Measurements from ENCODE around the gene TNFAIP2.
"Not testable (repeated sequence)": the region's sequence is repeated elsewhere in the genome, so short reads cannot be mapped to it uniquely, and the experiment has no call there.

The TNFAIP2 gene

DNA sequence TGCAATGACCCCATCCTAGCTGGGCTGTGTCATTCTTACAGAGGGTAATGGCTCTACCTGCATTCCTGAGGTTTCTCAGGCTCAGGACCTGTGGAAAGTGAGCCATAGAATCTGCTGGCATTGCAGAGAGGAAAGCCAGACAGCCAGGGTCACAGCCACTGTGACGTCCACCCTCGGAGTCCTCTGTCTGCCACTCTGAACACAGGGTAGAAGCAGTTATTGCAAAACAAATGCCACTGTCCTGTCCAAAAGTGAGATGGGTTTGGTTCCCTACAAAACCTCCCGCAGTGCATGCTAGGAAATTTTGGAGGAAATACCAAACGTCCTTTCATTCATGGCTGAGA is 37.8 kb downstream of the TNFAIP2 start:
- H3K27me3 ChIP-seq (ENCODE audit: insufficient read depth, low read length) = peaks cover 21% of the 10 kb centered on the region
- H3K9me3 ChIP-seq (ENCODE audit: low read length) = peaks cover 3% of the 10 kb centered on the region
- H2AFZ ChIP-seq (ENCODE audit: low read depth, low read length) = no peak overlapping the region

DNA sequence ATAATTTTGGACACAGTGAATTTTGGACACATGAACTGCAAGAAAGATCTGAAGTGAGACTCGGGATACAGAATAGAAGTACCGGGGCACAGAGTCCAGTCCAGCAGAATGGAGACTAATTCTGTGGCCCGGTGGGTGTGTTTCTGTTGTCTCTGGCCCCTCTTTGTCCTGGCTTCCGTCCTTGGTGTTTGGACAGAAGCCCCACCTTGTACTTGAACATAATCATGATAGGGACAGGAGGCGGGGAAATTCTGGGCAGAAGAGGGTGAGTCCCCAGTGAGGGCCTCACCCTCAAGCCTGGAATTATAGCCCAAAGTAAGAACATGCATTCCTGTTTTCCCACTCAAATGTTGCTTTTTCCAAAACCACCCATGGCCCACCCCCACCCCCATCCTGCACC is 39.9 kb downstream of the TNFAIP2 start:
- Histone ChIP-seq H3K4me1 (ENCODE audit: insufficient read depth, low read length) (no peaks in the 10 kb centered on the region), H3K9me3 (ENCODE audit: low read length) (peaks cover 3% of the 10 kb centered on the region), H2AFZ (ENCODE audit: low read depth, low read length) (no peak overlapping the region), H3K27me3 (ENCODE audit: insufficient read depth, low read length) (peaks cover 13% of the 10 kb centered on the region), H3K4me3 (ENCODE audit: low read length) (no peak overlapping the region), H3K36me3 (ENCODE audit: insufficient read depth, low read length) (no peaks in the 10 kb centered on the region)

More for the DNA sequence above, 37.8 kb downstream of the TNFAIP2 start:
- Histone ChIP-seq H3K36me3 (ENCODE audit: insufficient read depth, low read length) (no peaks in the 10 kb centered on the region), H3K4me3 (ENCODE audit: low read length) (no peak overlapping the region), H3K4me1 (ENCODE audit: insufficient read depth, low read length) (no peaks in the 10 kb centered on the region)

DNA sequence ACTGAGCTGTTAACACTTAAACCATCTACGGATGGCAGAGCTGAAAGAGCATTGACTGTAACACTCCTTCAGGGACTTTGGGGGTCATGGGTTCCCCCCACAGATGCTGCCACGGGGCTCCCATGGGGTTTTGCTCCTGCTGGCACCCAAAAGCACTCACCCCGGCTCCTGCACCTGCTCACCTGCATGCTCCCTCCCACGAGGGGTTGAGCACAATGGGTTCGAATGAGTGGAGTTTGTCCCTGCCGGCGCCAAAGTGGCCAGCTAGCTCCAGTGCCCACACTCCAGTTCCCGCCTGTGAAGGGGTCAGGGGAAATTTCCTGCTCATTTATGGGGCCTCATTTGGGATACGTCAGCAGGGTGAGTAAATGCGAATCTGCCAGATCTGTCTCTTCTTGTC is 40.7 kb downstream of the TNFAIP2 start:
- Histone ChIP-seq H3K36me3 (ENCODE audit: insufficient read depth, low read length) (no peaks in the 10 kb centered on the region), H2AFZ (ENCODE audit: low read depth, low read length) (no peak overlapping the region), H3K4me1 (ENCODE audit: insufficient read depth, low read length) (no peaks in the 10 kb centered on the region), H3K9me3 (ENCODE audit: low read length) (peaks cover 3% of the 10 kb centered on the region), H3K4me3 (ENCODE audit: low read length) (no peak overlapping the region), H3K27me3 (ENCODE audit: insufficient read depth, low read length) (peaks cover 11% of the 10 kb centered on the region)

DNA sequence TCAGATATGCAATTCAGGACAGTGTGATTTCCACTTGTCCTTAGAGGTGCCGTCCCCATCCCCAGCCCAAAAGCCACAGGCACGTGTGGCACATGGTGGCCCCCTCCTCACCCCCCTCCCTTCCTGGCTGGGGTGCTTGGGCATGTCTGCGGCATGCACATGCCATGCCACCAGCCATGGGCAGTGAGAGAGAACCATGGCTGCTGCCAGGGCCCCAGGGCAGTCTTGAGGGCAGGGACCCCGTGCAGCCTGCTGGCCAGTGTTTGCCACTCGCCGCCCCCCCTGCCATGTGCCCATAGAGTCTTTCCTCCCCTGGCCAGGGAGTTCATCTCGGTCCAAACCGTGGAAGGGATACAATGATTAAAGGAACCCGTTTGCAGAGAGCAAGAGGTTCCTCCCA is 41.5 kb downstream of the TNFAIP2 start:
- H3K4me1 ChIP-seq (ENCODE audit: insufficient read depth, low read length) = no peaks in the 10 kb centered on the region
- peaks cover 8% of the 10 kb centered on the region for H3K27me3 ChIP-seq (ENCODE audit: insufficient read depth, low read length)
- H3K9me3 ChIP-seq (ENCODE audit: low read length) = peaks cover 7% of the 10 kb centered on the region
- H3K36me3 ChIP-seq (ENCODE audit: insufficient read depth, low read length) = no peaks in the 10 kb centered on the region
- H3K4me3 ChIP-seq (ENCODE audit: low read length) = no peak overlapping the region
- no peak overlapping the region for H2AFZ ChIP-seq (ENCODE audit: low read depth, low read length)

DNA sequence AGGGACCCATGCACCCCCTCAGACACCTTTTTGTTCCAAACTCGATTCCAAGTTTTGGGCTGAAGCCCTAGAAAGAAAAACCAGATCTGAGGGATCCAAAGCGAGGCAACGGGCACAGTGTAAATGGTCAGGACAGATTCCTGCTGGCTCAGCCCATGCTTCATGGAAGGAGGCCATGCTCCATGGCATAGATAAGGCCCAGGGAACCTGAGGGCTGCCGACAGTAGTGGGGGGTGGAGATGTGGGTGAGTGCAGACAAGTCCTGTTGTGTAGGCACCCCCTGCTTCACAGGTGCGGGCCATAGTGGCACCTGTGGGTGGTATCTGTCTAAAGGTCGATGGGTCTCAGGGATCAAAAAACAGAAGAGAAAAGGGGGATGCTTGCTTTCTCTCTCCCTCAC is 42.1 kb downstream of the TNFAIP2 start:
- H3K27me3 ChIP-seq (ENCODE audit: insufficient read depth, low read length) = peaks cover 8% of the 10 kb centered on the region
- no peak overlapping the region for H2AFZ ChIP-seq (ENCODE audit: low read depth, low read length)
- no peaks in the 10 kb centered on the region for H3K36me3 ChIP-seq (ENCODE audit: insufficient read depth, low read length)
- H3K4me1 ChIP-seq (ENCODE audit: insufficient read depth, low read length) = no peaks in the 10 kb centered on the region
- H3K9me3 ChIP-seq (ENCODE audit: low read length) = peaks cover 10% of the 10 kb centered on the region
- H3K4me3 ChIP-seq (ENCODE audit: low read length) = no peak overlapping the region

DNA sequence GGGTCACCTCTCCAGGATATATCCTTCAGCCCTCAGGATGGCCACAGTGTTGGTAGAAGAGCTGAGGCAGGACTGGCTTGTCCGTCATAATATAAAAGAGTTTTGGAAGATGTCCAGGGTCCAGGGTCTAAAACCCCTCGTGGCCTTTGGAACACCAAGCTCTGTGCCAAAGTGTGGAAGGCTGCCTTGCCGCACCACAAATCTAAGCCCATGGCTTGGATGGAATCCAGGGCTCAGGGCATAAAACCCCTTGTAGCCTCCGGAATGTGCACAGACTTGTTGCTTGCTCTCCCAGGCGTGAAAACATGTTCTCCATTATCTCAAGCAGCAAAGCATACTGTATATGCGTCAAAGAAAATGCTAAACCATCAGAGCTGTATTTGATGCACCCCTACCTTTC is 46.7 kb downstream of the TNFAIP2 start:
- Histone ChIP-seq H3K36me3 (ENCODE audit: insufficient read depth, low read length) (no peaks in the 10 kb centered on the region), H3K4me3 (ENCODE audit: low read length) (no peak overlapping the region), H2AFZ (ENCODE audit: low read depth, low read length) (no peak overlapping the region), H3K9me3 (ENCODE audit: low read length) (peaks cover 8% of the 10 kb centered on the region), H3K27me3 (ENCODE audit: insufficient read depth, low read length) (peaks cover 5% of the 10 kb centered on the region), H3K4me1 (ENCODE audit: insufficient read depth, low read length) (no peaks in the 10 kb centered on the region)

DNA sequence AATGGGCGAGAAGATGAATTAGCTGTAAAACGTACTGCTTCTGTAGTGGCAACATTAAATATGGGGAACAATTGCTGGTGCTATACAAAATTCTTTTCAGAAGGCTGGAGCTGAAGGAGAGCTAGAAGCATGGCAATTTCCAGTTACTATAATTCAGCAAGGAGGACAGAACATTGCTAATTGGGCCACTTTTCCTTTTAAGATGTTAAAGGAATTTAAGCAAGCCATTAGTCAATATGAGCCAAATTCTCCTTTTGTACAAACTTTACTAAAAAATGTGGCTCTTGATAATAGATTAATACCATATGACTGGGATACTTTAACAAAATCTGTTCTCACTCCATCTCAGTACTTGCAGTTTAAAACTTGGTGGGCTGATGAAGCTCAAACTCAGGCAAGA is 47.9 kb downstream of the TNFAIP2 start:
- not testable (repeated sequence) for H3K36me3 ChIP-seq (ENCODE audit: insufficient read depth, low read length); H3K4me1 ChIP-seq (ENCODE audit: insufficient read depth, low read length); H3K4me3 ChIP-seq (ENCODE audit: low read length); H2AFZ ChIP-seq (ENCODE audit: low read depth, low read length); H3K27me3 ChIP-seq (ENCODE audit: insufficient read depth, low read length)
- peaks cover 12% of the 10 kb centered on the region for H3K9me3 ChIP-seq (ENCODE audit: low read length)

DNA sequence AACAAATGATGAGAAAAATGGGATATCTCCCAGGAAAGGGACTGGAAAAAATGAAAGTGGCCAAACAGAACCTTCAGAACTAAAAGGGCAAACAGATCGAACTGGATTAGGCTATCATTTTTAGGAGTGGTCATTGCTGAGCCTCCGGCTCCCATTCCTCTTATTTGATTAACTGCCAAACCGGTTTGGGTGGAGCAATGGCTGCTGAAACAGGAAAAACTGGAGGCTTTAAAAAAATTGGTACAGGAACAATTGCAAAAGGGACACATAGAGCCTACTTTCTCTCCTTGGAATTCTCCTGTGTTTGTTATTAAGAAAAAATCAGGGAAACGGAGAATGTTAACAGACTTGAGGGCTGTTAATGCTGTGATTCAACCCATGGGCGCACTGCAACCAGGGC is 49.7 kb downstream of the TNFAIP2 start:
- no peak overlapping the region for H3K4me3 ChIP-seq (ENCODE audit: low read length)
- no peak overlapping the region for H2AFZ ChIP-seq (ENCODE audit: low read depth, low read length)
- H3K9me3 ChIP-seq (ENCODE audit: low read length) = peaks cover 12% of the 10 kb centered on the region
- no peaks in the 10 kb centered on the region for H3K4me1 ChIP-seq (ENCODE audit: insufficient read depth, low read length)
- H3K36me3 ChIP-seq (ENCODE audit: insufficient read depth, low read length) = no peaks in the 10 kb centered on the region
- no peaks in the 10 kb centered on the region for H3K27me3 ChIP-seq (ENCODE audit: insufficient read depth, low read length)

DNA sequence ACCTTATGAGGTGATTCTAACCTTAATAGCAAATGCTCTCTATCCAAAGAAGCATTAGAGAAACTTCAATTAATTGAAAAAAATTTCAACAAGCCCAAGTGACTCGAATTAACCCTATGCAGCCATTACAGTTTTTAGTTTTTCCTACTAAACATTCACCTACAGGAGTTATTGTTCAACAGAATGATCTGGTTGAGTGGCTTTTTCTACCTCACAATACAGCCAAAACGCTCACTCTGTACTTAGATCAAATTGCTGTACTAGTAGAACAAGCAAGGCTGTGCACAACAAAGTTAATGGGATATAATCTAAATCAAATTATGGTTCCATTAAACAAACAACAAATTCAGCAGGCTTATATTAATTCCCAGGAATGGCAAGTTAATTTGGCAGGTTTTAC is 50.6 kb downstream of the TNFAIP2 start:
- H3K4me3 ChIP-seq (ENCODE audit: low read length); H3K36me3 ChIP-seq (ENCODE audit: insufficient read depth, low read length); H3K4me1 ChIP-seq (ENCODE audit: insufficient read depth, low read length); H3K27me3 ChIP-seq (ENCODE audit: insufficient read depth, low read length); H2AFZ ChIP-seq (ENCODE audit: low read depth, low read length): not testable (repeated sequence)
- H3K9me3 ChIP-seq (ENCODE audit: low read length) = peaks cover 12% of the 10 kb centered on the region

DNA sequence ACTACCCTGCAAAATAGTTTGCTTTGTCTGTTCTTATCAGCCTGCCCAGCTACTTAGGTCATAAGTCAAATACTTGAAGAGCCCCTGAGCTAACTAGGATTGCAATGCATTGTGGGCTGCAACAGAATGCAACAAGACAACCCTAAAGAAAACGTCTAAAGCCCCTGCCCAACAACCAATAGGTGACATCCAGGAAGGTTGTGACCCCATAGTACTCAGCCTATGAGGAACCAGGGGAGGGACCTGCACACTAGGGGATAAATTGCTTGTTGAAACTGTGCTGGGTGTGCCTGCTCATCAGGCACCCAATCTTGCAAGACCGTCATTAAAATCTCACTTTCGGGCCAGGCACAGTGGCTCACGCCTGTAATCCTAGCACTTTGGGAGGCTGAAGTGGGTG is 52.9 kb downstream of the TNFAIP2 start:
- not testable (repeated sequence) for H3K9me3 ChIP-seq (ENCODE audit: low read length); H3K36me3 ChIP-seq (ENCODE audit: insufficient read depth, low read length); H3K4me3 ChIP-seq (ENCODE audit: low read length); H3K4me1 ChIP-seq (ENCODE audit: insufficient read depth, low read length); H3K27me3 ChIP-seq (ENCODE audit: insufficient read depth, low read length); H2AFZ ChIP-seq (ENCODE audit: low read depth, low read length)

DNA sequence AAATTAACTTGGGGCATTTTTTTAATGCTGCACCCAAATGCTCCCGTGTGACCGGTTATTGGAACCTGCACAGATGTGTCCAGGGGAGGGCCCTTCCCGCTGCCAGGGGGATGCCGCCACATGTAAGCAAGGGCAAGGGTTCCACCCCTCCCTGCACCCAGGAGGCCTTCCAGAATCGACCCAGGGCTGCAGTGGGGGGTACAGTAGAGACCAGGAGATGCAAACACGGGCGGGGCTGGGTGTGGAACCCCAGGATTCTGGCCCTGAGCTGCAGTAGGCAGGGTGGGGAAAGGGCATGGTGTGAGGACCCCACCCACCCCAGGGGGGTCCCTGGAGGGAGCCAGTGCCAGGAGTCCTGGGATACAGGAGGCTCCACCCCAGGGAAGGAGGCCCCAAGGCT is 54.1 kb downstream of the TNFAIP2 start:
- no peak overlapping the region for H3K4me3 ChIP-seq (ENCODE audit: low read length)
- H3K27me3 ChIP-seq (ENCODE audit: insufficient read depth, low read length) = peaks cover 5% of the 10 kb centered on the region
- no peak overlapping the region for H2AFZ ChIP-seq (ENCODE audit: low read depth, low read length)
- H3K36me3 ChIP-seq (ENCODE audit: insufficient read depth, low read length) = no peaks in the 10 kb centered on the region
- H3K9me3 ChIP-seq (ENCODE audit: low read length) = peaks cover 4% of the 10 kb centered on the region
- H3K4me1 ChIP-seq (ENCODE audit: insufficient read depth, low read length) = no peaks in the 10 kb centered on the region

DNA sequence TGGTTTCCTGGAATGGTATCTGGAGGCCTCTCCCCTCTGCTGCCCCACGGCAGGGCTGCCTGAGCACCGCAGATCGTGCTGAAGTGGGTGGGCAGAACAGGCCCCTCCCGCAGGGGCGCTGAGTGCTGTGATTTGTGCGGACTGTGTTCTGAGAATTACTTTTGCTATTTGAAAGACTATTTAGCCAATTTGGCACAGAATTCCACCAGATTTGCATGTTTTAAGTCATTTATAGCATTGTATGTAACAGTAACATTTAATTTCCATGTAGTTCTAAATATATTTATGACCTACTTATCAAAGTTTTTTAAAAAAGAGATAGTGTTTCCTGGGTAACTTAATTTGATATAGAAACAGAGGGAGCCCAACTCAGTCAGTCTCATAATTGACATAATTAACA is 55.3 kb downstream of the TNFAIP2 start:
- Histone ChIP-seq H3K27me3 (ENCODE audit: insufficient read depth, low read length) (peaks cover 5% of the 10 kb centered on the region), H3K9me3 (ENCODE audit: low read length) (peaks cover 4% of the 10 kb centered on the region), H2AFZ (ENCODE audit: low read depth, low read length) (no peak overlapping the region), H3K36me3 (ENCODE audit: insufficient read depth, low read length) (no peaks in the 10 kb centered on the region), H3K4me1 (ENCODE audit: insufficient read depth, low read length) (no peaks in the 10 kb centered on the region), H3K4me3 (ENCODE audit: low read length) (no peak overlapping the region)

DNA sequence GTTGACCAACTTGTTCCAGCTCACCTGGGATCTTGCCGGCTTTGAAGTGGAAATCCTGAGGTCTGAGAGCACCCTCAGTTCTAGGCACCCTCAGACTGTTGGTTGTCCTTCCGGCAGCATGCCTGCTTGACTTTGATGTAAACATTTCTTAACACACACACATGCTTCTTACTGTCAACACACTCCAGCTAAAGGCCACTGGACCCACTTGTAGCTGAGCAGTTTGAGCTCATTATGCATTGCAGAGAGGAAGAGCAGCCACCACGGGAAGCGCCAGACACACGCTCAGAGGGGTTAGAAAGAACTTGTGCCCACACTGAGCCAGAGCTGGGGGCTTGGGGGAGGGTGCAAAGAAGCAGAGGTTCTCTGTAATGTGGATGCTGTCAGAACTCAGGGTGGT is 55.8 kb downstream of the TNFAIP2 start:
- peaks cover 4% of the 10 kb centered on the region for H3K9me3 ChIP-seq (ENCODE audit: low read length)
- H3K4me1 ChIP-seq (ENCODE audit: insufficient read depth, low read length) = no peaks in the 10 kb centered on the region
- H2AFZ ChIP-seq (ENCODE audit: low read depth, low read length) = no peak overlapping the region
- no peaks in the 10 kb centered on the region for H3K36me3 ChIP-seq (ENCODE audit: insufficient read depth, low read length)
- H3K27me3 ChIP-seq (ENCODE audit: insufficient read depth, low read length) = peaks cover 5% of the 10 kb centered on the region
- no peak overlapping the region for H3K4me3 ChIP-seq (ENCODE audit: low read length)

DNA sequence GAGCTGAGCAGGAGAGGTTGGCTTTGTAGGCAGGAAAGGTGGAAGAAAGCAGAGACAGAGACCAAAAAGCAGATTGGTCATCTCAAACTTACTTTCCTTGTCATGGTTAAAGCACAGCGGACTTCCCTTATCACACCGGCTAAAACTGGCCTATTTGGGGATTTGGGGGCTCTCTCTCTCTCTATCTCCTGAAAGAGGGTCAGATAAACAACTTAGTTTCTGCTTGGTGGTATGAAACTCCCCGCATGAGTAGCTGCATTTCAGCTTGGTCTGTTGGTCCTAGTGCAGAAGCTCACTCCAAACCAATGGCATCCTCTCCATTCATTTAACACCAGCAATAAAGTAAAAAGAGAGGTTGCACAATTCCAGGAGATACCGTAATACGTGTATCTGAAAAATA is 57.1 kb downstream of the TNFAIP2 start:
- H3K4me3 ChIP-seq (ENCODE audit: low read length) = no peak overlapping the region
- H2AFZ ChIP-seq (ENCODE audit: low read depth, low read length) = no peak overlapping the region
- H3K4me1 ChIP-seq (ENCODE audit: insufficient read depth, low read length) = no peaks in the 10 kb centered on the region
- no peaks in the 10 kb centered on the region for H3K36me3 ChIP-seq (ENCODE audit: insufficient read depth, low read length)
- peaks cover 5% of the 10 kb centered on the region for H3K27me3 ChIP-seq (ENCODE audit: insufficient read depth, low read length)
- H3K9me3 ChIP-seq (ENCODE audit: low read length) = peaks cover 4% of the 10 kb centered on the region
